Measurements from ENCODE around the gene POP7. TPM values are rescaled to one million over a fixed set of nuclear protein-coding genes. Genes with fewer than 3 reads are reported as not detected.
A peak's percentile ranks its signal among the peaks of the same experiment; 100 is the strongest.
"Not testable (repeated sequence)": the region's sequence is repeated elsewhere in the genome, so short reads cannot be mapped to it uniquely, and the experiment has no call there.

POP7 gene
- 10 to 100 TPM; 10.1 to 12.4 TPM for total RNA-seq
- total RNA-seq, result 7.4 to 18.5 reads per million in 2 donors

- no peaks in the 10 kb centered on the region for H3K9me3 ChIP-seq (ENCODE audit: control insufficient read depth, low read length, poor library complexity, severe bottlenecking)
- Mint-ChIP-seq H3K27ac (peak within 1 kb of the TSS; percentile 95), H3K27me3 (no peaks in the 10 kb centered on the region), H3K4me1 (peaks cover 11% of the 10 kb centered on the region), H3K36me3 (ENCODE audit: low read depth) (peaks cover 4% of the 10 kb centered on the region), H3K4me3 (peak within 1 kb of the TSS; percentile 96)
- ATAC-seq (peak; percentile 97), DNase-seq (peak; percentile 96 to 98 (median 97))
These were observed at the start of gene POP7 for GRCh38 chr7:100705753-100706671. POP7 (plus strand) TSS chr7:100706121; CDS start chr7:100706831, 710 bp downstream.

- not testable (repeated sequence) for H3K9me3 ChIP-seq (ENCODE audit: control insufficient read depth, low read length, poor library complexity, severe bottlenecking); H3K27ac Mint-ChIP-seq; H3K36me3 Mint-ChIP-seq (ENCODE audit: low read depth); H3K4me1 Mint-ChIP-seq; DNase-seq; H3K4me3 Mint-ChIP-seq; ATAC-seq
- peaks cover 17% of the 10 kb centered on the region for H3K27me3 Mint-ChIP-seq
These were observed 43.6 kb upstream of the POP7 start for GRCh38 chr7:100662194-100662776.

GRCh38 chr7:100665168-100665726, 40.7 kb upstream of the POP7 start:
- Mint-ChIP-seq H3K27ac (no peak overlapping the region), H3K36me3 (ENCODE audit: low read depth) (no peaks in the 10 kb centered on the region), H3K4me3 (no peak overlapping the region), H3K27me3 (no peaks in the 10 kb centered on the region), H3K4me1 (peaks cover 2% of the 10 kb centered on the region)
- H3K9me3 ChIP-seq (ENCODE audit: control insufficient read depth, low read length, poor library complexity, severe bottlenecking), result no peaks in the 10 kb centered on the region
- ATAC-seq (no peak), DNase-seq (no peak)

- no peaks in the 10 kb centered on the region for H3K9me3 ChIP-seq (ENCODE audit: control insufficient read depth, low read length, poor library complexity, severe bottlenecking)
- Mint-ChIP-seq H3K27me3 (no peaks in the 10 kb centered on the region), H3K4me1 (peaks cover 7% of the 10 kb centered on the region), H3K36me3 (ENCODE audit: low read depth) (no peaks in the 10 kb centered on the region), H3K4me3 (no peak overlapping the region), H3K27ac (no peak overlapping the region)
- ATAC-seq (no peak), DNase-seq (no peak)
These were observed 38.4 kb upstream of the POP7 start for GRCh38 chr7:100667331-100668068.

- DNase-seq (no peak), ATAC-seq (no peak)
- H3K4me1 Mint-ChIP-seq, result peaks cover 9% of the 10 kb centered on the region
- no peak overlapping the region for H3K4me3 Mint-ChIP-seq
- H3K9me3 ChIP-seq (ENCODE audit: control insufficient read depth, low read length, poor library complexity, severe bottlenecking), result no peaks in the 10 kb centered on the region
- H3K27ac Mint-ChIP-seq, result no peak overlapping the region
- H3K27me3 Mint-ChIP-seq, result no peaks in the 10 kb centered on the region
- H3K36me3 Mint-ChIP-seq (ENCODE audit: low read depth), result no peaks in the 10 kb centered on the region
These were observed 37.9 kb upstream of the POP7 start for GRCh38 chr7:100668069-100668449.

- DNase-seq; H3K36me3 Mint-ChIP-seq (ENCODE audit: low read depth); H3K9me3 ChIP-seq (ENCODE audit: control insufficient read depth, low read length, poor library complexity, severe bottlenecking); H3K27ac Mint-ChIP-seq; H3K27me3 Mint-ChIP-seq; H3K4me3 Mint-ChIP-seq; ATAC-seq: not testable (repeated sequence)
- H3K4me1 Mint-ChIP-seq, result peaks cover 14% of the 10 kb centered on the region
These were observed 36.8 kb upstream of the POP7 start for GRCh38 chr7:100669106-100669505.

GRCh38 chr7:100670074-100670473, 35.8 kb upstream of the POP7 start:
- H3K36me3 Mint-ChIP-seq (ENCODE audit: low read depth), result peaks cover 2% of the 10 kb centered on the region
- no peaks in the 10 kb centered on the region for H3K27me3 Mint-ChIP-seq
- ATAC-seq, result no peak
- no peaks in the 10 kb centered on the region for H3K9me3 ChIP-seq (ENCODE audit: control insufficient read depth, low read length, poor library complexity, severe bottlenecking)
- peaks cover 16% of the 10 kb centered on the region for H3K4me1 Mint-ChIP-seq
- no peak overlapping the region for H3K4me3 Mint-ChIP-seq
- no peak overlapping the region for H3K27ac Mint-ChIP-seq
- no peak for DNase-seq

- Mint-ChIP-seq H3K27me3 (no peaks in the 10 kb centered on the region), H3K27ac (peak overlapping the region; percentile 95), H3K4me1 (peaks cover 19% of the 10 kb centered on the region), H3K4me3 (peak overlapping the region; percentile 21), H3K36me3 (ENCODE audit: low read depth) (peaks cover 2% of the 10 kb centered on the region)
- ATAC-seq, result no peak
- DNase-seq, result no peak
- no peaks in the 10 kb centered on the region for H3K9me3 ChIP-seq (ENCODE audit: control insufficient read depth, low read length, poor library complexity, severe bottlenecking)
These were observed 34.3 kb upstream of the POP7 start for GRCh38 chr7:100671353-100672327.

GRCh38 chr7:100673302-100673941, 32.5 kb upstream of the POP7 start, which contains the start of gene GNB2:
GNB2 (plus strand) TSS chr7:100673740; CDS start chr7:100676266, 2,526 bp downstream.
- peak within 1 kb of the TSS; percentile 98 for H3K4me3 Mint-ChIP-seq
- H3K9me3 ChIP-seq (ENCODE audit: control insufficient read depth, low read length, poor library complexity, severe bottlenecking), result no peaks in the 10 kb centered on the region
- peaks cover 4% of the 10 kb centered on the region for H3K36me3 Mint-ChIP-seq (ENCODE audit: low read depth)
- peaks cover 26% of the 10 kb centered on the region for H3K4me1 Mint-ChIP-seq
- H3K27me3 Mint-ChIP-seq, result no peaks in the 10 kb centered on the region
- H3K27ac Mint-ChIP-seq, result peak within 1 kb of the TSS; percentile 95
- ATAC-seq (peak; percentile 62), DNase-seq (peak; percentile 91 to 95 (median 95))

- peaks cover 28% of the 10 kb centered on the region for H3K4me1 Mint-ChIP-seq
- DNase-seq (no peak), ATAC-seq (no peak)
- no peaks in the 10 kb centered on the region for H3K9me3 ChIP-seq (ENCODE audit: control insufficient read depth, low read length, poor library complexity, severe bottlenecking)
- H3K36me3 Mint-ChIP-seq (ENCODE audit: low read depth), result peaks cover 4% of the 10 kb centered on the region
- H3K27me3 Mint-ChIP-seq, result no peaks in the 10 kb centered on the region
- peak overlapping the region; percentile 95 for H3K27ac Mint-ChIP-seq
- peak overlapping the region; percentile 98 for H3K4me3 Mint-ChIP-seq
These were observed 31.9 kb upstream of the POP7 start for GRCh38 chr7:100673942-100674410.

- H3K9me3 ChIP-seq (ENCODE audit: control insufficient read depth, low read length, poor library complexity, severe bottlenecking), result no peaks in the 10 kb centered on the region
- peaks cover 4% of the 10 kb centered on the region for H3K36me3 Mint-ChIP-seq (ENCODE audit: low read depth)
- peaks cover 31% of the 10 kb centered on the region for H3K4me1 Mint-ChIP-seq
- ATAC-seq (no peak), DNase-seq (no peak)
- H3K4me3 Mint-ChIP-seq, result peak overlapping the region; percentile 98
- no peaks in the 10 kb centered on the region for H3K27me3 Mint-ChIP-seq
- H3K27ac Mint-ChIP-seq, result peak overlapping the region; percentile 95
These were observed 31.4 kb upstream of the POP7 start for GRCh38 chr7:100674411-100675104.

Data from T-helper 17 cell (primary cell).